Activated CD4-positive, alpha-beta T cell treated with anti-CD3 and anti-CD28 coated beads for 1 hour (primary cell): Measurements from ENCODE around the gene PRR16.
"Not testable (repeated sequence)": the region's sequence is repeated elsewhere in the genome, so short reads cannot be mapped to it uniquely, and the experiment has no call there.

Source experiments
- DNase-seq: peaks from one replicate; pipeline ENCODE4 v3.0.0-alpha.2; 2020

The PRR16 gene

GRCh38 chr5:120683580-120683979 is 219.5 kb downstream of the PRR16 start:
- no peak for DNase-seq

GRCh38 chr5:120684213-120684612 is 220.1 kb downstream of the PRR16 start:
- no peak for DNase-seq

- DNase-seq: no peak
Measured at GRCh38 chr5:120684749-120685415, 220.8 kb downstream of the PRR16 start.

GRCh38 chr5:120690621-120691407 is 226.7 kb downstream of the PRR16 start:
- no peak for DNase-seq

- no peak for DNase-seq
Measured at GRCh38 chr5:120692325-120692724, 228.2 kb downstream of the PRR16 start.

- DNase-seq: no peak
Measured at GRCh38 chr5:120695368-120695880, 231.3 kb downstream of the PRR16 start.

GRCh38 chr5:120697147-120697546 is 233.0 kb downstream of the PRR16 start:
- no peak for DNase-seq

GRCh38 chr5:120697670-120698327 is 233.7 kb downstream of the PRR16 start:
- not testable (repeated sequence) for DNase-seq

- DNase-seq: not testable (repeated sequence)
Measured at GRCh38 chr5:120700653-120701052, 236.6 kb downstream of the PRR16 start.

GRCh38 chr5:120702817-120703538 is 238.9 kb downstream of the PRR16 start:
- DNase-seq: not testable (repeated sequence)

- no peak for DNase-seq
Measured at GRCh38 chr5:120703918-120704587, 240.0 kb downstream of the PRR16 start.

- DNase-seq: no peak
Measured at GRCh38 chr5:120706877-120707276, 242.8 kb downstream of the PRR16 start.

GRCh38 chr5:120717381-120717780 is 253.3 kb downstream of the PRR16 start:
- no peak for DNase-seq

- DNase-seq: no peak
Measured at GRCh38 chr5:120730214-120730613, 266.1 kb downstream of the PRR16 start.

- DNase-seq: no peak
Measured at GRCh38 chr5:120734033-120734432, 269.9 kb downstream of the PRR16 start.

- DNase-seq: no peak
Measured at GRCh38 chr5:120735076-120735475, 271.0 kb downstream of the PRR16 start.
